Esophagus (tissue), 2 donors: Measurements from ENCODE around the gene GNAO1. TPM values are rescaled to one million over a fixed set of nuclear protein-coding genes. Genes with fewer than 3 reads are reported as not detected.

Experiments
- H3K27ac ChIP-seq, 2 donors: one replicate each; pipeline ENCODE4 v1.5.1; 2013; ENCODE audit warnings: low read depth in 2 of 2, mild to moderate bottlenecking in 2 of 2, inconsistent platforms in 1 of 2, low read length in 1 of 2, moderate library complexity in 1 of 2
- H3K27me3 ChIP-seq, 2 donors: one replicate each; pipeline ENCODE4 v1.6.1; 2013; ENCODE audit warnings: low read length in 2 of 2, control low read depth in 1 of 2, mild to moderate bottlenecking in 1 of 2; ENCODE audit not compliant: insufficient read depth in 2 of 2, control insufficient read depth in 1 of 2
- H3K36me3 ChIP-seq, 2 donors: one replicate each; pipeline ENCODE4 v1.6.1; 2013; ENCODE audit warnings: low read length in 1 of 2; ENCODE audit not compliant: control insufficient read depth in 2 of 2, insufficient read depth in 2 of 2
- H3K4me1 ChIP-seq, 2 donors: one replicate each; pipeline ENCODE4 v1.6.1; 2013; ENCODE audit warnings: low read length in 1 of 2; ENCODE audit not compliant: control insufficient read depth in 2 of 2, insufficient read depth in 2 of 2
- H3K4me3 ChIP-seq, 2 donors: one replicate each; pipeline ENCODE4 v1.5.1; 2013; ENCODE audit warnings: low read length in 2 of 2, mild to moderate bottlenecking in 2 of 2, low read depth in 1 of 2, moderate library complexity in 1 of 2
- H3K9me3 ChIP-seq, 2 donors: one replicate each; pipeline ENCODE4 v1.6.1; 2013; ENCODE audit warnings: mild to moderate bottlenecking in 2 of 2, low read depth in 1 of 2, low read length in 1 of 2, moderate library complexity in 1 of 2; ENCODE audit not compliant: control insufficient read depth in 2 of 2, insufficient read depth in 1 of 2
- WGBS, 2 donors: extraction: QIAGEN DNeasy Blood & Tissue Kit; methylation state at CpG; one replicate each; pipeline ENCODE4 v1.1.7; 2013; 5-methylcytosine and 5-hydroxymethylcytosine counted together
- polyA plus RNA-seq, 2 donors: library from polyadenylated mRNA; stranded (reverse); fragments of 200-250 nt; gene quantifications; one replicate each; pipeline ENCODE4 v1.2.3, GENCODE V29; 2013
- donor health status: healthy with polysubstance abuse.
- donor health status: Bipolar disorder and iron deficiency.

The GNAO1 gene
- polyA plus RNA-seq, 2 donors: 0.75 to 1.0 TPM

DNA sequence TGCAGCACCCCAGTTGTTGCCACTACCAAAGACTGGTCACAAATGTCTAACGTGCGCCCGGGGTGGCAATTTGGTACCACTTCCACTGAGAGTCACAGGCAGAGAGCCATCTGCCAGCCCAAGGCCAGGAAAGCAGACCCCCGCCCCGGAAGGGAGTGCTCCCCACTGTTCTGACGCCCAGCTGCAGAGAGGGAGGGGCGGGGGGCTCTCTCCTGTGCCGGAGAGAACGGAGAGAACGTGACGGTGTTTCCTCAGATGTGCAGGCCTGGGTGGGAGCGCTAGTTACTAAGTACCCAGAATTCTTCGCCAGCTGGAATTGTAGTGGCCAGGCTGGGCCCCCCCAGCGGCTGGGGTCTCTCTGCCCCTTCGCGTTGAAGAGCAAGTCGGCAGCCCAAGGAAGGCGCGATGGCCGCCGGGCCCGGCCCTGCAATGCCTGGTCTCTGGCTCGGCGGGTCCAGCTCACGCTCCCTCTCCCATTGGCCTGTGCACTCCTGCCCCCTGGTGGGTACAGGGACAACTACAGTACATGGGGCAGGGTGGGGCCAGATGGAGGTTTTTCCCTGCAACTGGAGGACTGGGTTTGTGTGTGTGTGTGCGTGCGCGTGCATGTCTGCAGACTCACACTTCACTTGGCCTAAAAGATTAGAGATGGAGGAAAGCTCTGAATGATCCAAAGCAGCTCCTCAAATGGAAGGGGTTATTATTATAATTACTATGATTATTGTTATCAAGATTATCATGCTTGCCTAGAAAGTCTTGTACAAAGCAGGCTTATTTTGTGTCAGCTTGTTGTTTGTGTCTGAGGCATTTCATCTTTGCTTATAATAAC is 126.9 kb downstream of the GNAO1 start:
- no peaks in the 10 kb centered on the region for H3K36me3 ChIP-seq
- peak overlapping the region in 1 of 2 donors; percentile 2 for H3K4me3 ChIP-seq
- H3K4me1 ChIP-seq: peaks cover 2% of the 10 kb centered on the region in 2 donors
- H3K9me3 ChIP-seq: no peaks in the 10 kb centered on the region
- H3K27ac ChIP-seq: no peak overlapping the region
- 16% methylated on average over 28 of the region's 28 CpGs for WGBS, 2 donors
- no peaks in the 10 kb centered on the region for H3K27me3 ChIP-seq

DNA sequence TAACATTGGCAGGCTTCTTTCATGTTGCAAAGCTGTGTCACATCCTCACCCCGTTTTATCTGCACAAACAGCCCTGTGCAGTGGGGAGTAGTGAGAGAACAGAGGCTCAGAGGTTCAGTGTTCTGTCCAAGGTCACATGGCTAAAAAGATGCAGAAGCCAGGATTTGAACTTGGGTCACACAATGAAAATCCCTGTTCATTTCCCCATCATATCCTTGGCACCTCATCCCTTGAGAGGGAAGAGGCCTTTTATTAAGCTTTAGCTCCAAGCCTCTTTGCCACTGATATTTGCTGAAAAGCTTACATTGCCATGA is 127.5 kb downstream of the GNAO1 start:
- no peaks in the 10 kb centered on the region for H3K27me3 ChIP-seq
- H3K36me3 ChIP-seq: no peaks in the 10 kb centered on the region
- H3K4me1 ChIP-seq: peaks cover 2% of the 10 kb centered on the region in 2 donors
- H3K9me3 ChIP-seq: no peaks in the 10 kb centered on the region
- no peak overlapping the region for H3K4me3 ChIP-seq
- WGBS, 2 donors: 32 to 33% methylated on average over 1 of the region's 1 CpG
- H3K27ac ChIP-seq: no peak overlapping the region

DNA sequence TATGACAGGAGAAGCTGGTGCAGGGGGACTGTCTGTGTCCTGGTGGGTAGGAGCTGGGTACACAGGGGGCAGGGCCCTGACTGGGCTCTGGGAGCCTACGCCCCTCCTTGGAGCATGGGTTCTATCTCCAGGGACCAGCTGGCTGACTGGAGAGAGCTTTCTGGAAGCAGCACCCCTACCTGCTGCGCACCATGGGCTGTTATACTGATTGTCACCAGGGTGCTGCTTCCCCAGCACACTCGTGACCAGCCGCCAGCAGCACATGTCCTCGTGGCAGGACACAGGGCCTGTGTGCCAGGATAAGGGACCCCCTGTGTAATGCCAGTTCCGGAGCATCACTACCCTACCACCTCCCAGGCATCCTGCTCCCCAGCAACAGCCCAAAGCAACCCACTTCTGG is 128.1 kb downstream of the GNAO1 start:
- H3K36me3 ChIP-seq: no peaks in the 10 kb centered on the region
- no peaks in the 10 kb centered on the region for H3K27me3 ChIP-seq
- no peaks in the 10 kb centered on the region for H3K9me3 ChIP-seq
- 94 to 100% methylated on average over 5 to 6 of the region's 6 CpGs for WGBS, 2 donors
- H3K27ac ChIP-seq: no peak overlapping the region
- H3K4me1 ChIP-seq: peaks cover 2% of the 10 kb centered on the region in 2 donors
- H3K4me3 ChIP-seq: no peak overlapping the region

DNA sequence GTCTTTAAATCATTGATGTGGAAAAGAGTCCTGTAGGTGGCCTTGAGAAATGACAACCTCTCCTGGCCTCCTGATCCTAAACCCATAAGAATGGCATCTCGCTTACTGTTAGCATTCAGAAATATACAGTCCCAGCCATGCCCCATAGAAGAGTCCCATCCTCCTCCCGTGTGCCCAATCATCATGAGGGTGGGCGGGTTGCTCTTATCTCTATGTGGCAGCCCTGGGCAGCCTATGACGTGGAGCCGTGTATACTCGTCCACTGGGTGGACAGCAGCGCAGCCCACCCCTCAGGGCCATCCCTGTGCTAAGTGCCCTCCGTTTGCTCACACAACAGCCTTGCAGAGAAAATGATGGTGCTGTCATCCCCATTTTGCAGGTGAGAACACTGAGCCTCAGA is 128.8 kb downstream of the GNAO1 start:
- Histone ChIP-seq H3K27me3 (no peaks in the 10 kb centered on the region), H3K4me3 (no peak overlapping the region), H3K9me3 (no peaks in the 10 kb centered on the region), H3K4me1 (peaks cover 2 to 4% of the 10 kb centered on the region in 2 donors), H3K27ac (no peak overlapping the region), H3K36me3 (no peaks in the 10 kb centered on the region)
- WGBS, 2 donors: 86 to 93% methylated on average over 8 of the region's 8 CpGs

DNA sequence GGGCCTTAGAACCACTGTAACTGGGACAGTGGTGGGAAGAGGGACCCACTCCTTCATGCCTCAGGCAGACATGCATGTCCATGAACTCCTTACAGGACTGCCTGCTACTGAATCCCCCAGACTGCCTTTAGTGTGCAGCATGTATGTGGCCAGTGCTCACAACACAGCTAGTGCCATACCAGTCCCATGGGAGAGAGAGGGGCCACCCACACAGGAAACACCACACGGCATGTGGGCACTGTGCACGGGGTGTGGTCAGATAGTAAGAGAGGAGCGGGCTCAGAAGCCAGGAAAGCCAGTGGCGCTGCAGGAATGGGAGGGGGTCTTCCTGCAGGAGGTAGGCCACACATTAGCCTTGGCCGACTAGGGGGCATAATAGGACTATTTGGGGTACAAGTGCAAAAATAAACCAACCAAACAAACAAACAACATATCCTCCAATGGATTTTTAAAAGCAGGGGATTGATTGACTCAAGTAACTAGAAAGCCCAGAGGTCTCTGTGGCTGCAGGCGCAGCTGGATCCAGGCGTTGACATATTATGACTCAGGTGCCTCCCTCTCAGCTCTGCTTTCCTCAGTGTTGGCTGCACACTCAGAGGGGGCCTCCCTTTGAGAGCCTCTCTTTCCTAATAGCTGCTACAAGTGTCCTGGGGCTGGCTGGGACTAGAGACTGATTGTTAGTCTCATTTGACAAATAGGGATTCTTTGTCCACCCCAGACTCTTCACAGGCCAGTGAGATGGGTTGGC is 129.7 kb downstream of the GNAO1 start:
- Histone ChIP-seq H3K36me3 (no peaks in the 10 kb centered on the region), H3K9me3 (no peaks in the 10 kb centered on the region), H3K4me1 (peaks cover 2 to 7% of the 10 kb centered on the region in 2 donors), H3K4me3 (no peak overlapping the region), H3K27ac (no peak overlapping the region), H3K27me3 (no peaks in the 10 kb centered on the region)
- WGBS, 2 donors: 72 to 76% methylated on average over 7 of the region's 7 CpGs

DNA sequence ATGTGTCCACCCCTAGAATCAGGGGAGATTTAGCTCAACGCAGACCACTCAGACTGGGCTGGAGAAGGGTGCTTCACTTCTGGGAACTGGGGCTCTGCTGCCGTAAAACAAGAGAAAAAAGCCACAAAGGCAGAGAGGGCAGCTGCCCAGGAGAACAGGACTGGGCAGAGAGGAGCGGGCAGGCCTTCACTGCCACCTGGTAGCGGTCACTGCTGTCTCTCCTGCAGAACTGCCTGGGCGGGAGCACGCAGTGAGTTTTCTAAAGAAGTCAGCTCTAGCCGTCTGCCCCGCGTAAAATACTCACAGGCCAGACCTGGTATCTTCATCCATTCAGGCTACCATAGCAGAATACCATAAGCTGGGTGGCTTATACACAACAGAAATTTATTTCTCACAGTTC is 130.3 kb downstream of the GNAO1 start:
- Histone ChIP-seq H3K27ac (no peak overlapping the region), H3K4me1 (peaks cover 2 to 8% of the 10 kb centered on the region in 2 donors), H3K4me3 (no peak overlapping the region), H3K36me3 (no peaks in the 10 kb centered on the region), H3K27me3 (no peaks in the 10 kb centered on the region), H3K9me3 (no peaks in the 10 kb centered on the region)
- 83 to 84% methylated on average over 9 of the region's 9 CpGs for WGBS, 2 donors

DNA sequence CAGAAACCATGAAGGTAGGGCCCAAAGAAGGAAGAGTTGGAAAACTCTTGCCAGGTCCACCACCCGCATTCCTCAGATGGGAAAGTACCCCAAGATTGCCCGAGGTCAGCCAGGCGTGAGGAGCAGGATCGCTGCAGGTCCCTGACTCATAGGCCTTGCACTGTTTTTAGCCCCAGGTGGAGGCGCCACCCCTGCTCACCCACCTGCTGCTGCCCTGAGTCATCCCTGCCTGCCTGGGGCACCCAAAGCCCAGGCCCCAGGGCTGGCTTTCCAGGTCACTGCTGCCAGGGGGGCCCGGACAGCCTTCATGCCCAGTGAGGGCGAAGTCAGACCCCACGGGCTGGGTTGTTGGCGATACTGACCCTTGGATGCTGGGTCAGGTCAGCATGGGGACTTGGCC is 133.1 kb downstream of the GNAO1 start:
- no peak overlapping the region for H3K27ac ChIP-seq
- no peaks in the 10 kb centered on the region for H3K27me3 ChIP-seq
- H3K4me3 ChIP-seq: no peak overlapping the region
- H3K36me3 ChIP-seq: no peaks in the 10 kb centered on the region
- H3K4me1 ChIP-seq: peaks cover 0 to 6% of the 10 kb centered on the region in 2 donors
- H3K9me3 ChIP-seq: no peaks in the 10 kb centered on the region
- 64 to 74% methylated on average over 9 of the region's 9 CpGs for WGBS, 2 donors

DNA sequence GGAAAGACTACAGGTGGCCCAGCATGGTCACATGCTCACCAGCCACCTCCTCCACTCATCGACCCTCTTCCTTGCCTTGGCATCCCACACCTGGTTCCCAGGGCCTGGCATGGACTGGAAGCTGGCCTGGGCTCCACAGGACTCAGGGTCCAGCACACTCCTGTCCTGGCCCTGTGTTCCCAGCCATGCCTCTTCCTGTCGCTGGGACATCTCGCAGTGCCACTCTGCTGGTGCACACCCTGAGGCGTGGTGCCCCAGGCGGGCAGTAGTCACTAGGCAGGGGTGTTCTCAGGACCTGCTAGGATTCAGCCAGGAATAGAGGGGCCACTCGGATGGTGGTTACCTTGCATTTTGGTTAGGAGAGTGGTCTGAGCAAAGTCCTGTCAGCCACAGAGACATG is 134.7 kb downstream of the GNAO1 start:
- 84% methylated on average over 6 of the region's 6 CpGs for WGBS, 2 donors

DNA sequence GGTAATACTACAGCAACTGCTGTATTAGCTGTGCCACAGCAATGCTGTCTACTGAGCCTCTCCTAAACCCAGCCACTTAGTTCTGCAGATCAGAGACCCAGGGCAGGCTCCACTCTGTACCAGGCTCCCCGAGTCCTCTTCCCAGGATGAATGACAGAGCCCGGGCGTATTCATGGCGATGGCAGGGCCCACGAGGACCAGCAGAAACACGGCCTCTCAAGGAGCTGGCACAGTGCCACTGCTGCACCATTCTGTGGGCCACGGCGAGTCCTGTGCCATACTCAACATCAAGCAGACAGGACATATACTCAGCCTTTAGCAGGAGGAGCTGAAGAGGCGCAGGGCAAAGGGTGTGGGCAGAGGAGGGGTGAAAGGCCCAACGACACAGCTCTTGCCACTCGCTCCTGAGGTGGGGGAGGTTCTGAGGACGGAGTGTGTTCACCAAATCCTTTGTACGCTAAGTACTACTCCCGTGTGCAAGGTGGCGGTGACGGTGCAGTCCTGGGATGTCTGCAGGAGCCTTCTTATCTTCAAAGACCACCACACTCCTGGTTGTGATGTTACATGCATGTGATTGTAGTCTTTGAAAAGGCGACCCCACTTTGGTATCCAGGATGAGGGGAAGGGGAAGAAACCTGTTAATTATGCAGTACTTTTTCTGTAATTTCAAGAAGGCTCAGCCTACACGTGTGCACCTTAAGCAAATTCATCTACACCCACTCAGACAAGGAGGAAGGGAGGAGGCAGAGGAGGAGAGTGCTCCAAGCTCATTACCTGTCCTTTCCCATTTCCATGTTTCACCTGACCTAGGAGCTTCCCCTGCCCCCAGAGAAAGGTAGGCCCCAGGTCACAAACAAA is 136.0 kb downstream of the GNAO1 start:
- Histone ChIP-seq H3K27ac (no peak overlapping the region), H3K9me3 (no peaks in the 10 kb centered on the region), H3K27me3 (no peaks in the 10 kb centered on the region), H3K4me3 (no peak overlapping the region), H3K4me1 (peaks cover 0 to 8% of the 10 kb centered on the region in 2 donors), H3K36me3 (no peaks in the 10 kb centered on the region)
- WGBS, 2 donors: 87 to 89% methylated on average over 18 of the region's 18 CpGs

More for the DNA sequence above, 134.7 kb downstream of the GNAO1 start:
- Histone ChIP-seq H3K4me1 (peaks cover 0 to 6% of the 10 kb centered on the region in 2 donors), H3K9me3 (no peaks in the 10 kb centered on the region), H3K36me3 (no peaks in the 10 kb centered on the region), H3K27me3 (no peaks in the 10 kb centered on the region), H3K27ac (no peak overlapping the region), H3K4me3 (no peak overlapping the region)
